Measurements from ENCODE around the gene VWC2L.

VWC2L gene

GRCh38 chr2:214537929-214538328 is 127.1 kb downstream of the VWC2L start:
- H3K36me3 ChIP-seq (ENCODE audit: control insufficient read depth, insufficient read depth, low read length): no peaks in the 10 kb centered on the region

DNA sequence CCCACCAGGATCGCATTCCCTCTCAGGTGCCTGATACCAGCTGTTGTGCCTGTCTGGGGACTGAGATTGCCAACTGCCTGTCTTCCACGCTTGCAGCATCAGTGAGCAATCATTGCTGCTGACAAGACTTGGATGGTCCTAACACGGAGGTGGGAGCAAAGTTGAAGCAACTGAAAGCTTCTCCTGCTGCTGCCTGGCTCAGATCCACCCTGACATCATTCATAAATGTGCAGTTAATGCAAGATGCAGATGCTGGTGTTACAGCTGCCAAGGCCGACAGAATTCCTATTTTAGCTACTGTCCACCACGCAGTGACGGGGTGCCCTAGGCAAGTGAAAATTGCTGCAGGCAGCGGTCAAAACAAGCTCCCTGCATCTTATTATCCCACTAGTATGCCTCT is 131.4 kb downstream of the VWC2L start:
- Histone ChIP-seq H3K4me3 (ENCODE audit: low read depth, low read length) (no peak overlapping the region), H3K9ac (ENCODE audit: low read depth, low read length) (no peak overlapping the region), H3K27ac (ENCODE audit: low read depth, low read length) (no peak overlapping the region), H3K27me3 (ENCODE audit: control insufficient read depth, insufficient read depth, low read length) (no peaks in the 10 kb centered on the region), H3K4me1 (ENCODE audit: control insufficient read depth, insufficient read depth, low read length) (peaks cover 7% of the 10 kb centered on the region; the same call in 1 of the 2 replicates), H3K36me3 (ENCODE audit: control insufficient read depth, insufficient read depth, low read length) (no peaks in the 10 kb centered on the region), H3K9me3 (ENCODE audit: control insufficient read depth, insufficient read depth, low read length) (no peaks in the 10 kb centered on the region)

More at GRCh38 chr2:214537929-214538328, 127.1 kb downstream of the VWC2L start:
- no peak overlapping the region for H3K4me3 ChIP-seq (ENCODE audit: low read depth, low read length)
- no peak overlapping the region for H3K9ac ChIP-seq (ENCODE audit: low read depth, low read length)
- H3K9me3 ChIP-seq (ENCODE audit: control insufficient read depth, insufficient read depth, low read length): no peaks in the 10 kb centered on the region
- no peaks in the 10 kb centered on the region for H3K27me3 ChIP-seq (ENCODE audit: control insufficient read depth, insufficient read depth, low read length)
- peaks cover 7% of the 10 kb centered on the region; the same call in 1 of the 2 replicates for H3K4me1 ChIP-seq (ENCODE audit: control insufficient read depth, insufficient read depth, low read length)
- no peak overlapping the region for H3K27ac ChIP-seq (ENCODE audit: low read depth, low read length)

- Histone ChIP-seq H3K9ac (ENCODE audit: low read depth, low read length) (no peak overlapping the region), H3K27me3 (ENCODE audit: control insufficient read depth, insufficient read depth, low read length) (no peaks in the 10 kb centered on the region), H3K27ac (ENCODE audit: low read depth, low read length) (no peak overlapping the region), H3K4me1 (ENCODE audit: control insufficient read depth, insufficient read depth, low read length) (peaks cover 7% of the 10 kb centered on the region; the same call in 1 of the 2 replicates), H3K36me3 (ENCODE audit: control insufficient read depth, insufficient read depth, low read length) (no peaks in the 10 kb centered on the region), H3K4me3 (ENCODE audit: low read depth, low read length) (no peak overlapping the region), H3K9me3 (ENCODE audit: control insufficient read depth, insufficient read depth, low read length) (no peaks in the 10 kb centered on the region)
These were observed 132.0 kb downstream of the VWC2L start for GRCh38 chr2:214542866-214543265.

DNA sequence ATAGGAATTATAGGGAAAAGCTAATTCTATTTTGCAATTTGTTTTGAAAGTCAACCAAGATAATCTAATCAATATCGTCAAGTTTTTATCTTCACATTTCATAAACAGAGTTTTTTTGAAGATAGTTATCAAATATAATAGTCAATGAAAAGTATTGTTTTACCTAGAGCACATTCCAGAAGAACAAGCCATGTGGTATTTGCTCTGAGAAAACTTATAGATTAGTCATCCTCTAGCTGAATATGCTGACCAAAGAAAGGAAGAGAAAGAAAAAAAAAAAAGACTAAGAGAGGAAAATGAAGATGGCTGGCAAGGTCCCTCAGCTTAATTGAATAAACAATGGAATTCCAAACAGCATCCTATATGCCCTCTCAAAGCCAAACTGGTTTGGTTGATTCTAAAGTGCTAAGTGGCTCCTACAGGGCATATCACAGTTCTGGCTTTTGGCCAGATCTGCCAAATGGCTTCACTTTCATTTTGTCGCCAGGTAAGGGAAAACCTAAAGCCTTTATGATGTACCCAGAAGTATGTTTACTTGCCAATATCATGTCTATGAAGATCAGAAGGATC is 132.6 kb downstream of the VWC2L start:
- Histone ChIP-seq H3K27ac (ENCODE audit: low read depth, low read length) (no peak overlapping the region), H3K4me1 (ENCODE audit: control insufficient read depth, insufficient read depth, low read length) (peaks cover 7% of the 10 kb centered on the region; the same call in 1 of the 2 replicates), H3K9me3 (ENCODE audit: control insufficient read depth, insufficient read depth, low read length) (no peaks in the 10 kb centered on the region), H3K4me3 (ENCODE audit: low read depth, low read length) (no peak overlapping the region), H3K27me3 (ENCODE audit: control insufficient read depth, insufficient read depth, low read length) (no peaks in the 10 kb centered on the region), H3K9ac (ENCODE audit: low read depth, low read length) (no peak overlapping the region), H3K36me3 (ENCODE audit: control insufficient read depth, insufficient read depth, low read length) (no peaks in the 10 kb centered on the region)

GRCh38 chr2:214545898-214546542 is 135.2 kb downstream of the VWC2L start:
- H3K36me3 ChIP-seq (ENCODE audit: control insufficient read depth, insufficient read depth, low read length): no peaks in the 10 kb centered on the region
- H3K9me3 ChIP-seq (ENCODE audit: control insufficient read depth, insufficient read depth, low read length): no peaks in the 10 kb centered on the region
- H3K4me1 ChIP-seq (ENCODE audit: control insufficient read depth, insufficient read depth, low read length): no peaks in the 10 kb centered on the region
- H3K9ac ChIP-seq (ENCODE audit: low read depth, low read length): no peak overlapping the region
- H3K27ac ChIP-seq (ENCODE audit: low read depth, low read length): no peak overlapping the region
- H3K27me3 ChIP-seq (ENCODE audit: control insufficient read depth, insufficient read depth, low read length): no peaks in the 10 kb centered on the region
- H3K4me3 ChIP-seq (ENCODE audit: low read depth, low read length): no peak overlapping the region

GRCh38 chr2:214547931-214548330 is 137.1 kb downstream of the VWC2L start:
- H3K9me3 ChIP-seq (ENCODE audit: control insufficient read depth, insufficient read depth, low read length): no peaks in the 10 kb centered on the region
- H3K36me3 ChIP-seq (ENCODE audit: control insufficient read depth, insufficient read depth, low read length): no peaks in the 10 kb centered on the region
- H3K4me3 ChIP-seq (ENCODE audit: low read depth, low read length): no peak overlapping the region
- no peak overlapping the region for H3K27ac ChIP-seq (ENCODE audit: low read depth, low read length)
- no peaks in the 10 kb centered on the region for H3K4me1 ChIP-seq (ENCODE audit: control insufficient read depth, insufficient read depth, low read length)
- H3K27me3 ChIP-seq (ENCODE audit: control insufficient read depth, insufficient read depth, low read length): no peaks in the 10 kb centered on the region
- no peak overlapping the region for H3K9ac ChIP-seq (ENCODE audit: low read depth, low read length)

- no peak overlapping the region for H3K4me3 ChIP-seq (ENCODE audit: low read depth, low read length)
- H3K9me3 ChIP-seq (ENCODE audit: control insufficient read depth, insufficient read depth, low read length): no peaks in the 10 kb centered on the region
- H3K36me3 ChIP-seq (ENCODE audit: control insufficient read depth, insufficient read depth, low read length): no peaks in the 10 kb centered on the region
- no peak overlapping the region for H3K27ac ChIP-seq (ENCODE audit: low read depth, low read length)
- H3K4me1 ChIP-seq (ENCODE audit: control insufficient read depth, insufficient read depth, low read length): no peaks in the 10 kb centered on the region
- H3K9ac ChIP-seq (ENCODE audit: low read depth, low read length): no peak overlapping the region
- H3K27me3 ChIP-seq (ENCODE audit: control insufficient read depth, insufficient read depth, low read length): no peaks in the 10 kb centered on the region
These were observed 139.1 kb downstream of the VWC2L start for GRCh38 chr2:214549946-214550345.

GRCh38 chr2:214550786-214551185 is 139.9 kb downstream of the VWC2L start:
- no peaks in the 10 kb centered on the region for H3K36me3 ChIP-seq (ENCODE audit: control insufficient read depth, insufficient read depth, low read length)
- no peak overlapping the region for H3K27ac ChIP-seq (ENCODE audit: low read depth, low read length)
- no peak overlapping the region for H3K9ac ChIP-seq (ENCODE audit: low read depth, low read length)
- H3K4me3 ChIP-seq (ENCODE audit: low read depth, low read length): no peak overlapping the region
- no peaks in the 10 kb centered on the region for H3K9me3 ChIP-seq (ENCODE audit: control insufficient read depth, insufficient read depth, low read length)
- no peaks in the 10 kb centered on the region for H3K4me1 ChIP-seq (ENCODE audit: control insufficient read depth, insufficient read depth, low read length)
- no peaks in the 10 kb centered on the region for H3K27me3 ChIP-seq (ENCODE audit: control insufficient read depth, insufficient read depth, low read length)

DNA sequence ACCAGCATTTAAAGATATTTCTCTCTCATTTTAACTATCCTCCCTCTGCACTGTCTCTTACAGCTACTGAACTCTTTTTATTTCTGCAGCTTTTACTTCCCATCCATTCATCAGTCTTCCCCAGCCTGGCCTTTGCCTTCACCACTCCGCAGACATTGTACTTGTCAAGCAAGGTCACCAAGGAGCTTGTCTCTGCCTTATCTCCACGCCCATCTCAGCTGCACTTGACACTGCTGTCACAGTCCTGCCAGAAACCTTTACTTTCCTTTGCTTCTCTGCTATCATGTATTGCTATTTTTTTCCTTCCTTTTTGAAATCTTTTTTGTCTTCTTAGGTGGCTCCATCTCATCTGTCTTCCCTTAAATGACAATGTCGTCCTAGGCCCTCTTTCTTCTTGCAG is 147.0 kb downstream of the VWC2L start:
- Histone ChIP-seq H3K36me3 (ENCODE audit: control insufficient read depth, insufficient read depth, low read length) (no peaks in the 10 kb centered on the region), H3K27ac (ENCODE audit: low read depth, low read length) (no peak overlapping the region), H3K27me3 (ENCODE audit: control insufficient read depth, insufficient read depth, low read length) (no peaks in the 10 kb centered on the region), H3K9me3 (ENCODE audit: control insufficient read depth, insufficient read depth, low read length) (no peaks in the 10 kb centered on the region), H3K4me3 (ENCODE audit: low read depth, low read length) (no peak overlapping the region), H3K4me1 (ENCODE audit: control insufficient read depth, insufficient read depth, low read length) (no peaks in the 10 kb centered on the region), H3K9ac (ENCODE audit: low read depth, low read length) (no peak overlapping the region)

GRCh38 chr2:214558341-214558740 is 147.5 kb downstream of the VWC2L start:
- Histone ChIP-seq H3K9ac (ENCODE audit: low read depth, low read length) (no peak overlapping the region), H3K4me3 (ENCODE audit: low read depth, low read length) (no peak overlapping the region), H3K9me3 (ENCODE audit: control insufficient read depth, insufficient read depth, low read length) (no peaks in the 10 kb centered on the region), H3K27ac (ENCODE audit: low read depth, low read length) (no peak overlapping the region), H3K27me3 (ENCODE audit: control insufficient read depth, insufficient read depth, low read length) (no peaks in the 10 kb centered on the region), H3K36me3 (ENCODE audit: control insufficient read depth, insufficient read depth, low read length) (no peaks in the 10 kb centered on the region), H3K4me1 (ENCODE audit: control insufficient read depth, insufficient read depth, low read length) (no peaks in the 10 kb centered on the region)

DNA sequence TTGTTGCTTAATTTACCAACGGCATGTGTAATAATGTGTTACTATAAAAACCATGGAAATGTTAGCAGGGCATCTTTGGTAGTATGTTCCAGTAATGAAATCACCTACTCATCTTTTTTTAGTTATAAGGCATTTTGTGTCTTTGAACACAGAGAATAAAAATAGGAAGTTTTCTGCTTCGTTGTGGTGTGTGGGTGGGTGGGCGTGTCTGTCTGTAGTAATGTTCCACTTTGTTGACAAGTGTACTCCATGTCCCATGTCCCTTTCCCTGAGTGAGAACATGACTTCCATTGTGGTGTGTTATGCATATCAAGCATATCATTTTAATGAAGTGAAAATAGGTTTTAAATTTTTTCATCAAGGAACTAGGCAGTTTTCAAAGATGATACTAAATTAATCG is 149.3 kb downstream of the VWC2L start:
- no peak overlapping the region for H3K27ac ChIP-seq (ENCODE audit: low read depth, low read length)
- no peaks in the 10 kb centered on the region for H3K27me3 ChIP-seq (ENCODE audit: control insufficient read depth, insufficient read depth, low read length)
- H3K9me3 ChIP-seq (ENCODE audit: control insufficient read depth, insufficient read depth, low read length): no peaks in the 10 kb centered on the region
- no peaks in the 10 kb centered on the region for H3K4me1 ChIP-seq (ENCODE audit: control insufficient read depth, insufficient read depth, low read length)
- no peaks in the 10 kb centered on the region for H3K36me3 ChIP-seq (ENCODE audit: control insufficient read depth, insufficient read depth, low read length)
- no peak overlapping the region for H3K4me3 ChIP-seq (ENCODE audit: low read depth, low read length)
- no peak overlapping the region for H3K9ac ChIP-seq (ENCODE audit: low read depth, low read length)

All from HUES48 (cell line).